ENCODE results near the gene SMYD3.

SMYD3 gene

GRCh38 chr1:246318036-246318359 lies 189.1 kb downstream of the SMYD3 start:
- Mint-ChIP-seq H3K4me1 (peaks cover 20% of the 10 kb centered on the region), H3K36me3 (ENCODE audit: low read depth) (no peaks in the 10 kb centered on the region), H3K4me3 (no peak overlapping the region), H3K27me3 (ENCODE audit: low read depth, poor library complexity) (peaks cover 4% of the 10 kb centered on the region), H3K27ac (no peak overlapping the region), H3K9me3 (no peaks in the 10 kb centered on the region)
- no peak for DNase-seq
- no peak for TF ChIP-seq CTCF (IDR thresholded peaks at IDR 0.05)

GRCh38 chr1:246317332-246318035 lies 189.6 kb downstream of the SMYD3 start:
- peaks cover 14% of the 10 kb centered on the region for H3K4me1 Mint-ChIP-seq
- TF ChIP-seq CTCF (IDR thresholded peaks at IDR 0.05): no peak
- H3K27ac Mint-ChIP-seq: no peak overlapping the region
- no peak for DNase-seq
- no peaks in the 10 kb centered on the region for H3K36me3 Mint-ChIP-seq (ENCODE audit: low read depth)
- H3K9me3 Mint-ChIP-seq: no peaks in the 10 kb centered on the region
- H3K27me3 Mint-ChIP-seq (ENCODE audit: low read depth, poor library complexity): peaks cover 4% of the 10 kb centered on the region
- no peak overlapping the region for H3K4me3 Mint-ChIP-seq

GRCh38 chr1:246311461-246311860 lies 195.6 kb downstream of the SMYD3 start:
- no peak for TF ChIP-seq CTCF (IDR thresholded peaks at IDR 0.05)
- peaks cover 5% of the 10 kb centered on the region for H3K36me3 Mint-ChIP-seq (ENCODE audit: low read depth)

GRCh38 chr1:246309247-246309884 lies 197.7 kb downstream of the SMYD3 start:
- H3K27me3 Mint-ChIP-seq (ENCODE audit: low read depth, poor library complexity): peaks cover 4% of the 10 kb centered on the region
- H3K27ac Mint-ChIP-seq: no peak overlapping the region
- DNase-seq: no peak
- peaks cover 5% of the 10 kb centered on the region for H3K36me3 Mint-ChIP-seq (ENCODE audit: low read depth)
- no peaks in the 10 kb centered on the region for H3K9me3 Mint-ChIP-seq
- TF ChIP-seq CTCF (IDR thresholded peaks at IDR 0.05): no peak
- no peaks in the 10 kb centered on the region for H3K4me1 Mint-ChIP-seq
- H3K4me3 Mint-ChIP-seq: no peak overlapping the region

More at GRCh38 chr1:246311461-246311860, 195.6 kb downstream of the SMYD3 start:
- no peak for DNase-seq
- Mint-ChIP-seq H3K9me3 (no peaks in the 10 kb centered on the region), H3K4me1 (no peaks in the 10 kb centered on the region), H3K27me3 (ENCODE audit: low read depth, poor library complexity) (no peaks in the 10 kb centered on the region), H3K4me3 (no peak overlapping the region), H3K27ac (no peak overlapping the region)

- Mint-ChIP-seq H3K9me3 (no peaks in the 10 kb centered on the region), H3K27me3 (ENCODE audit: low read depth, poor library complexity) (peaks cover 4% of the 10 kb centered on the region), H3K27ac (no peak overlapping the region), H3K4me1 (no peaks in the 10 kb centered on the region), H3K36me3 (ENCODE audit: low read depth) (peaks cover 5% of the 10 kb centered on the region), H3K4me3 (no peak overlapping the region)
- DNase-seq: no peak
- TF ChIP-seq CTCF (IDR thresholded peaks at IDR 0.05): no peak
Measured at GRCh38 chr1:246308533-246309075, 198.5 kb downstream of the SMYD3 start.

All from nephron progenitor cell (in vitro differentiated cells).